ENCODE results near the gene DENND1A. TPM values are rescaled to one million over a fixed set of nuclear protein-coding genes. Genes with fewer than 3 reads are reported as not detected.

DENND1A gene
- total RNA-seq, 4 donors from 2014 or later, result 17.6 to 33.8 (median 22.9) TPM

GRCh38 chr9:123685489-123686083 is 244.3 kb downstream of the DENND1A start:
- TF ChIP-seq, protein P1, sequence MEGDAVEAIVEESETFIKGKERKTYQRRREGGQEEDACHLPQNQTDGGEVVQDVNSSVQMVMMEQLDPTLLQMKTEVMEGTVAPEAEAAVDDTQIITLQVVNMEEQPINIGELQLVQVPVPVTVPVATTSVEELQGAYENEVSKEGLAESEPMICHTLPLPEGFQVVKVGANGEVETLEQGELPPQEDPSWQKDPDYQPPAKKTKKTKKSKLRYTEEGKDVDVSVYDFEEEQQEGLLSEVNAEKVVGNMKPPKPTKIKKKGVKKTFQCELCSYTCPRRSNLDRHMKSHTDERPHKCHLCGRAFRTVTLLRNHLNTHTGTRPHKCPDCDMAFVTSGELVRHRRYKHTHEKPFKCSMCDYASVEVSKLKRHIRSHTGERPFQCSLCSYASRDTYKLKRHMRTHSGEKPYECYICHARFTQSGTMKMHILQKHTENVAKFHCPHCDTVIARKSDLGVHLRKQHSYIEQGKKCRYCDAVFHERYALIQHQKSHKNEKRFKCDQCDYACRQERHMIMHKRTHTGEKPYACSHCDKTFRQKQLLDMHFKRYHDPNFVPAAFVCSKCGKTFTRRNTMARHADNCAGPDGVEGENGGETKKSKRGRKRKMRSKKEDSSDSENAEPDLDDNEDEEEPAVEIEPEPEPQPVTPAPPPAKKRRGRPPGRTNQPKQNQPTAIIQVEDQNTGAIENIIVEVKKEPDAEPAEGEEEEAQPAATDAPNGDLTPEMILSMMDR (IDR thresholded peaks at IDR 0.05; ENCODE audit: low read depth), result no peak

- TF ChIP-seq, protein P1 (IDR thresholded peaks at IDR 0.05; ENCODE audit: low read depth), result no peak
Observed at GRCh38 chr9:123684393-123685149, 245.4 kb downstream of the DENND1A start.

DNA sequence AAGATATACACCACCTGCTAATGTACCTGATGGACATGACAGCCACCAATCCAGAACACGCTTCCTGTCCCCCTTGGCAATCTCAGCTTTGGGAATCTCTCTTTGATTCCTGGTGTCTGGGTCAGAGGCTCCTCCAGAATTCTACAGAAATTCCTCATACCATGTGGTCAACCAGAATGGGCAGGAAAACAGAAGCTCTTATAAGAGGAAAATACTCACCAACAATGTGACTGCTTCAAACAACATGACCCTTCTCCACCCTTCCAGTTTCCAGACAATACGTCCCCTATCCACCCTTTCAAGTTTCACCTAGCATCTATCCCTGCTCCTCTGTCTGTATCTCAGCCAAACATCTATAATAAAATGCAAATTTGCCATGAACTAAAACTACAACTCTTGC is 247.2 kb downstream of the DENND1A start:
- TF ChIP-seq, protein P1 (IDR thresholded peaks at IDR 0.05; ENCODE audit: low read depth), result no peak

GRCh38 chr9:123680352-123680751 is 249.6 kb downstream of the DENND1A start:
- TF ChIP-seq, protein P1 (IDR thresholded peaks at IDR 0.05; ENCODE audit: low read depth), result no peak

DNA sequence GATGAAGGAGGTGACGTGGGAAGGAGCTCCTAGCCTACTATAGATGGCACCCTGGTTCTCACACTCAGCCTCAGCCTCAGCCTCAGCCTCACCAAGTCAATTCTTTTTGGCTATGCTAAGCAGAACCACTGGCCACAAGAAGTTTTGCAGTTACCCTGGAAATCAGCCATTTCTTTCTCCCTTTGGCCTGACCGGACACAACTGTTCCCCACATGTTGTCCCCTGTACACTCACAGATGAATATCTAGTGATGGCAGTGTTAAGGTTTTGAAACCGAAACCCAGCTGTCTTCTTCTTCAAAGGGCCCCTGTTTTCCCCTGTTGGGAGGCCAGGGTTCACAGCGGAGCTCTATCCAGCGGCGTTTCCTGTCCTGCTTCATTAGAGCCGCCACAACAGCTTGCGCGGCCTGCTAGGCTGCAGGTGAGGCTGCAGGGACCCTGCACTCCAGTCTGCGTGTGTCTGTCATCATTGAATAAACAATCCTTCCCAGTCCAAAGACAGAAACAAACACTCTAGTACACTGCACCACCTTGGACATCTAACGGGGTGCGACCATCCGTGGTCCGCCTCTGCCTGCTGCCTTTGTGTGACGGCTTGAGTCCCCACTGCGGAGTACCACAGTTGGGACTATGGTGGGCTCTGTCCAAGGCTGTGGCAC is 250.5 kb downstream of the DENND1A start:
- TF ChIP-seq, protein P1 (IDR thresholded peaks at IDR 0.05; ENCODE audit: low read depth), result no peak

- TF ChIP-seq, protein P1 (IDR thresholded peaks at IDR 0.05; ENCODE audit: low read depth), result no peak
Observed at GRCh38 chr9:123678878-123679329, 251.0 kb downstream of the DENND1A start.

All from subcutaneous adipose tissue (tissue), 4 donors.